HepG2 (cell line): ENCODE measurements around the gene TENT4B. TPM values are rescaled to one million over a fixed set of nuclear protein-coding genes. Genes with fewer than 3 reads are reported as not detected.

Experiments used
- SRSF9 ChIP-seq: fragments of 200-400 bp; formaldehyde crosslinking; IDR thresholded peaks from 2 replicates; pipeline ENCODE4 v1.6.1; 2018; ENCODE audit warnings: borderline replicate concordance, mild to moderate bottlenecking, low read depth, low read length; ENCODE audit not compliant: insufficient read depth, poor library complexity, severe bottlenecking
- ZNF180 ChIP-seq: sonication (generic); formaldehyde crosslinking; IDR thresholded peaks from 2 replicates; pipeline ENCODE4 v1.4.0; 2020; ENCODE audit warnings: low read depth, missing genetic modification reagents, borderline replicate concordance
- polyA plus RNA-seq, 8 experiments: library from polyadenylated mRNA; depleted of rRNA in 3 of 8; stranded (reverse) in 7 of 8; unstranded in 1 of 8; fragments of >200 nt; fragmentation: Illumina TruSeq in 4 of 8; extraction: Trizol in 4 of 8; gene quantifications; 2 replicates each; pipeline versions ENCODE4 v1.2.1 to v1.2.3, GENCODE V29; 2011 to 2016; ENCODE audit warnings: low read depth in 4 of 8, missing spikeins in 1 of 8, mixed read lengths in 1 of 8; ENCODE audit not compliant: insufficient read depth in 1 of 8
- total RNA-seq, 5 experiments: library from RNA; depleted of rRNA; stranded (reverse); fragments of >200 nt; fragmentation: Illumina TruSeq; extraction: Trizol; gene quantifications; 2 replicates each; pipeline ENCODE4 v1.2.3, GENCODE V29; 2016; ENCODE audit warnings: low read depth in 1 of 5
- TF ChIP-seq, protein P1 (sequence below): sonication (generic); formaldehyde crosslinking; IDR thresholded peaks from 2 replicates; pipeline ENCODE4 v1.8.0; 2022; ENCODE audit warnings: missing genetic modification reagents, low read depth, mild to moderate bottlenecking, borderline replicate concordance
- TF ChIP-seq, protein P2 (sequence below): sonication (generic); formaldehyde crosslinking; IDR thresholded peaks from 2 replicates; pipeline ENCODE4 v1.4.0; 2020; ENCODE audit warnings: missing genetic modification reagents
- TF ChIP-seq, protein P3 (sequence below): sonication (generic); formaldehyde crosslinking; IDR thresholded peaks from 2 replicates; pipeline ENCODE4 v1.5.0; 2020; ENCODE audit warnings: mild to moderate bottlenecking, missing genetic modification reagents
- TF ChIP-seq, protein P4 (sequence below): sonication (generic); formaldehyde crosslinking; IDR thresholded peaks from 2 replicates; pipeline ENCODE4 v1.4.0; 2020; ENCODE audit warnings: missing genetic modification reagents
- TF ChIP-seq, protein P5 (sequence below): sonication (generic); formaldehyde crosslinking; IDR thresholded peaks from 2 replicates; pipeline ENCODE4 v1.4.0; 2020; ENCODE audit warnings: missing genetic modification reagents, borderline replicate concordance

Gene TENT4B
- total and polyA plus RNA-seq, 2 of the 13 experiments (the other 11 are each of a cell fraction or from before 2014, with no cell fraction given), result 15.0 to 32.8 TPM

DNA sequence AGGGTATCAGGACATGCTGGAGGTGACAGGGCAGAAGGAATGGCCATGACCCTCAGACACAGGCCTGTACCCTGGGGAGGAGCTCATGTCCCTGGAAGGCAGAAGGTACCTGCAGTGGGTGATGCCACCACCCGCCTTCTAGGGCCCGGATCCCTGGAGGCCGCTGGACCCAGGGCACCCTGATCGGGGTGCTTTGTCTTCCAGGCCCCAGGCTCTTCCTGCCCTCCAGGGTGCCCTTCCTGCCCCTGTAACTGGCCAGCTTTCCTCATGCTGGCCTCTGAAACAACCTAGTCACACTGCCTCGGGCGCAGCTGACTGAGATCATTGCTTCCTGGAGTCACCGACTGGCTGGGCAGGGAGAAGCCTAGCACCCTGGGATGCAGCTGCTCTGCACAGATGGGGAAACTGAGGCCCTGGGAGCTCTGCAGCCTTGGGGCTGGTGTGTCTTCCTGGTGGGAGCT lies 119.0 kb downstream of the TENT4B start (continued):
- TF ChIP-seq, protein P1, sequence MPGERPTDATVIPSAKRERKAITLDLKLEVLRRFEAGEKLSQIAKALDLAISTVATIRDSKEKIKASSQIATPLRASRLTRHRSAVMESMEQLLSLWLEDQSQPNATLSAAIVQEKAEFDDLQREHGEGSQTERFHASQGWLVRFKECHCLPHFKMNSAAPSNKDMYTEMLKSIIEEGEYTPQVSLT (CRISPR knock-in tag), result no peak
- TF ChIP-seq, protein P2, sequence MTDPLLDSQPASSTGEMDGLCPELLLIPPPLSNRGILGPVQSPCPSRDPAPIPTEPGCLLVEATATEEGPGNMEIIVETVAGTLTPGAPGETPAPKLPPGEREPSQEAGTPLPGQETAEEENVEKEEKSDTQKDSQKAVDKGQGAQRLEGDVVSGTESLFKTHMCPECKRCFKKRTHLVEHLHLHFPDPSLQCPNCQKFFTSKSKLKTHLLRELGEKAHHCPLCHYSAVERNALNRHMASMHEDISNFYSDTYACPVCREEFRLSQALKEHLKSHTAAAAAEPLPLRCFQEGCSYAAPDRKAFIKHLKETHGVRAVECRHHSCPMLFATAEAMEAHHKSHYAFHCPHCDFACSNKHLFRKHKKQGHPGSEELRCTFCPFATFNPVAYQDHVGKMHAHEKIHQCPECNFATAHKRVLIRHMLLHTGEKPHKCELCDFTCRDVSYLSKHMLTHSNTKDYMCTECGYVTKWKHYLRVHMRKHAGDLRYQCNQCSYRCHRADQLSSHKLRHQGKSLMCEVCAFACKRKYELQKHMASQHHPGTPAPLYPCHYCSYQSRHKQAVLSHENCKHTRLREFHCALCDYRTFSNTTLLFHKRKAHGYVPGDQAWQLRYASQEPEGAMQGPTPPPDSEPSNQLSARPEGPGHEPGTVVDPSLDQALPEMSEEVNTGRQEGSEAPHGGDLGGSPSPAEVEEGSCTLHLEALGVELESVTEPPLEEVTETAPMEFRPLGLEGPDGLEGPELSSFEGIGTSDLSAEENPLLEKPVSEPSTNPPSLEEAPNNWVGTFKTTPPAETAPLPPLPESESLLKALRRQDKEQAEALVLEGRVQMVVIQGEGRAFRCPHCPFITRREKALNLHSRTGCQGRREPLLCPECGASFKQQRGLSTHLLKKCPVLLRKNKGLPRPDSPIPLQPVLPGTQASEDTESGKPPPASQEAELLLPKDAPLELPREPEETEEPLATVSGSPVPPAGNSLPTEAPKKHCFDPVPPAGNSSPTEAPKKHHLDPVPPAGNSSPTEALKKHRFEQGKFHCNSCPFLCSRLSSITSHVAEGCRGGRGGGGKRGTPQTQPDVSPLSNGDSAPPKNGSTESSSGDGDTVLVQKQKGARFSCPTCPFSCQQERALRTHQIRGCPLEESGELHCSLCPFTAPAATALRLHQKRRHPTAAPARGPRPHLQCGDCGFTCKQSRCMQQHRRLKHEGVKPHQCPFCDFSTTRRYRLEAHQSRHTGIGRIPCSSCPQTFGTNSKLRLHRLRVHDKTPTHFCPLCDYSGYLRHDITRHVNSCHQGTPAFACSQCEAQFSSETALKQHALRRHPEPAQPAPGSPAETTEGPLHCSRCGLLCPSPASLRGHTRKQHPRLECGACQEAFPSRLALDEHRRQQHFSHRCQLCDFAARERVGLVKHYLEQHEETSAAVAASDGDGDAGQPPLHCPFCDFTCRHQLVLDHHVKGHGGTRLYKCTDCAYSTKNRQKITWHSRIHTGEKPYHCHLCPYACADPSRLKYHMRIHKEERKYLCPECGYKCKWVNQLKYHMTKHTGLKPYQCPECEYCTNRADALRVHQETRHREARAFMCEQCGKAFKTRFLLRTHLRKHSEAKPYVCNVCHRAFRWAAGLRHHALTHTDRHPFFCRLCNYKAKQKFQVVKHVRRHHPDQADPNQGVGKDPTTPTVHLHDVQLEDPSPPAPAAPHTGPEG (CRISPR knock-in tag), result no peak
- TF ChIP-seq, protein P3, sequence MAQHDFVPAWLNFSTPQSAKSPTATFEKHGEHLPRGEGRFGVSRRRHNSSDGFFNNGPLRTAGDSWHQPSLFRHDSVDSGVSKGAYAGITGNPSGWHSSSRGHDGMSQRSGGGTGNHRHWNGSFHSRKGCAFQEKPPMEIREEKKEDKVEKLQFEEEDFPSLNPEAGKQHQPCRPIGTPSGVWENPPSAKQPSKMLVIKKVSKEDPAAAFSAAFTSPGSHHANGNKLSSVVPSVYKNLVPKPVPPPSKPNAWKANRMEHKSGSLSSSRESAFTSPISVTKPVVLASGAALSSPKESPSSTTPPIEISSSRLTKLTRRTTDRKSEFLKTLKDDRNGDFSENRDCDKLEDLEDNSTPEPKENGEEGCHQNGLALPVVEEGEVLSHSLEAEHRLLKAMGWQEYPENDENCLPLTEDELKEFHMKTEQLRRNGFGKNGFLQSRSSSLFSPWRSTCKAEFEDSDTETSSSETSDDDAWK (CRISPR knock-in tag), result no peak
- TF ChIP-seq SRSF9, result no peak
- TF ChIP-seq ZNF180 (CRISPR knock-in tag), result no peak
- TF ChIP-seq, protein P4, sequence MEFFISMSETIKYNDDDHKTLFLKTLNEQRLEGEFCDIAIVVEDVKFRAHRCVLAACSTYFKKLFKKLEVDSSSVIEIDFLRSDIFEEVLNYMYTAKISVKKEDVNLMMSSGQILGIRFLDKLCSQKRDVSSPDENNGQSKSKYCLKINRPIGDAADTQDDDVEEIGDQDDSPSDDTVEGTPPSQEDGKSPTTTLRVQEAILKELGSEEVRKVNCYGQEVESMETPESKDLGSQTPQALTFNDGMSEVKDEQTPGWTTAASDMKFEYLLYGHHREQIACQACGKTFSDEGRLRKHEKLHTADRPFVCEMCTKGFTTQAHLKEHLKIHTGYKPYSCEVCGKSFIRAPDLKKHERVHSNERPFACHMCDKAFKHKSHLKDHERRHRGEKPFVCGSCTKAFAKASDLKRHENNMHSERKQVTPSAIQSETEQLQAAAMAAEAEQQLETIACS (CRISPR knock-in tag), result no peak
- TF ChIP-seq, protein P5, sequence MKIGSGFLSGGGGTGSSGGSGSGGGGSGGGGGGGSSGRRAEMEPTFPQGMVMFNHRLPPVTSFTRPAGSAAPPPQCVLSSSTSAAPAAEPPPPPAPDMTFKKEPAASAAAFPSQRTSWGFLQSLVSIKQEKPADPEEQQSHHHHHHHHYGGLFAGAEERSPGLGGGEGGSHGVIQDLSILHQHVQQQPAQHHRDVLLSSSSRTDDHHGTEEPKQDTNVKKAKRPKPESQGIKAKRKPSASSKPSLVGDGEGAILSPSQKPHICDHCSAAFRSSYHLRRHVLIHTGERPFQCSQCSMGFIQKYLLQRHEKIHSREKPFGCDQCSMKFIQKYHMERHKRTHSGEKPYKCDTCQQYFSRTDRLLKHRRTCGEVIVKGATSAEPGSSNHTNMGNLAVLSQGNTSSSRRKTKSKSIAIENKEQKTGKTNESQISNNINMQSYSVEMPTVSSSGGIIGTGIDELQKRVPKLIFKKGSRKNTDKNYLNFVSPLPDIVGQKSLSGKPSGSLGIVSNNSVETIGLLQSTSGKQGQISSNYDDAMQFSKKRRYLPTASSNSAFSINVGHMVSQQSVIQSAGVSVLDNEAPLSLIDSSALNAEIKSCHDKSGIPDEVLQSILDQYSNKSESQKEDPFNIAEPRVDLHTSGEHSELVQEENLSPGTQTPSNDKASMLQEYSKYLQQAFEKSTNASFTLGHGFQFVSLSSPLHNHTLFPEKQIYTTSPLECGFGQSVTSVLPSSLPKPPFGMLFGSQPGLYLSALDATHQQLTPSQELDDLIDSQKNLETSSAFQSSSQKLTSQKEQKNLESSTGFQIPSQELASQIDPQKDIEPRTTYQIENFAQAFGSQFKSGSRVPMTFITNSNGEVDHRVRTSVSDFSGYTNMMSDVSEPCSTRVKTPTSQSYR (CRISPR knock-in tag), result no peak
